ENCODE measurements around the gene CDKN2A.

Gene CDKN2A

DNA sequence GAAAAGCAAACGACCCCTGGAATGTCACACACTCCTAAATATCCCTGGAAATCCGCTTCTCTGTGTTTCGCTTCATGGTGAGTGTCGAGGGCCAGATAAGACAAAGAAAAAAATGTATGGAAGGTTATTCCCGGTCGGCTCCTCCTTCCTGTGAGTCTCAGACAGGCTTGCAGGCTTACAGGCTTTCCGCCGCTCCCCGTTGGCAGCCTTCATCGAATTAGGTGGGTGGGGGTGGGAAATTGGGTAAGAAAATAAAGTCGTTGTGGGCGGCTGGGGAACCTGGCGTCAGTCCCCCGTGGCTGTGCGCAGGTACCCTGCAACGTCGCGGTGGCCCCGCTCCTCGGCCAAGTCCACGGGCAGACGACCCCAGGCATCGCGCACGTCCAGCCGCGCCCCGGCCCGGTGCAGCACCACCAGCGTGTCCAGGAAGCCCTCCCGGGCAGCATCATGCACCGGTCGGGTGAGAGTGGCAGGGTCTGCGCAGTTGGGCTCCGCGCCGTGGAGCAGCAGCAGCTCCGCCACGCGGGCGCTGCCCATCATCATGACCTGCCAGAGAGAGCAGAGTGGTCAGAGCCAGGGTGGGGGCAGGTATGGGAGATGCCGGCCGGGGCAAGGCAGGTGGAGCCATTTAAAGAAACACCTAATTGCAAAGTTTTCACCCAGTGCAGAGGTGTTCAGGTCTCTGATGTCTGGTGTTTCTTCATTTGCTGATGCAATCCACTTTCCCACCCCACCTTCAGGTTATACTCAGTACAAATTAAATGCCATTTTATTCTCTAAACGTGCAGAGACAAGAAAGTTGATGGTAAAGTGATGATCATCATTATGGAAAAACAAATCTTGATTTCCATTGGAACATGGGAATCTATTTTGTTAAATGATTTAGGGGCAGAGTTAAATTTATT is 11.8 kb upstream of the CDKN2A start:
- no peak for DNase-seq

GRCh38 chr9:22005021-22005701 is 11.0 kb upstream of the CDKN2A start:
- no peak for DNase-seq

GRCh38 chr9:22002038-22002437 is 7.8 kb upstream of the CDKN2A start:
- DNase-seq, result no peak

GRCh38 chr9:21998026-21998425 is 3.8 kb upstream of the CDKN2A start:
- DNase-seq, result no peak

- no peak for DNase-seq
Measured at GRCh38 chr9:21997480-21997879, 3.3 kb upstream of the CDKN2A start.

DNA sequence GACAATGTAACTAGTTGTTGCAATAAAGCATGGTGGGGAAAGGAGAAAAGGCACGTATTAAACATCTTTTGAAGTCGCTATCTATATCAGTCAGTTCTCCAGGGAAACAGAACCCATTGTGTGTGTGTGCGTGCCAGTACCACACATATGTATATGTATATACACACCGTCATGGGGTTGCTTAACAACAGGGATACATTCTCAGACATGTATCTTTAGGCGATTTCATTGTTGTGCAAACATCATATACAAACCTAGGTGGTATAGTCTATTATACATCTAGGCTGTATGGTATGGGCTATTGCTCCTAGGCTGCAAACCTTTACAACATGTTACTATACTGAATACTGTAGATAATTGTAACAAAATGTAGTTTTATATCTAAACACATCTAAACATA is 2.7 kb upstream of the CDKN2A start:
- DNase-seq, result no peak

- DNase-seq, result peak; percentile 47
Measured at GRCh38 chr9:21996438-21996837, 2.2 kb upstream of the CDKN2A start.

GRCh38 chr9:21995666-21996398 is 1.6 kb upstream of the CDKN2A start:
- DNase-seq, result peak; percentile 55

DNA sequence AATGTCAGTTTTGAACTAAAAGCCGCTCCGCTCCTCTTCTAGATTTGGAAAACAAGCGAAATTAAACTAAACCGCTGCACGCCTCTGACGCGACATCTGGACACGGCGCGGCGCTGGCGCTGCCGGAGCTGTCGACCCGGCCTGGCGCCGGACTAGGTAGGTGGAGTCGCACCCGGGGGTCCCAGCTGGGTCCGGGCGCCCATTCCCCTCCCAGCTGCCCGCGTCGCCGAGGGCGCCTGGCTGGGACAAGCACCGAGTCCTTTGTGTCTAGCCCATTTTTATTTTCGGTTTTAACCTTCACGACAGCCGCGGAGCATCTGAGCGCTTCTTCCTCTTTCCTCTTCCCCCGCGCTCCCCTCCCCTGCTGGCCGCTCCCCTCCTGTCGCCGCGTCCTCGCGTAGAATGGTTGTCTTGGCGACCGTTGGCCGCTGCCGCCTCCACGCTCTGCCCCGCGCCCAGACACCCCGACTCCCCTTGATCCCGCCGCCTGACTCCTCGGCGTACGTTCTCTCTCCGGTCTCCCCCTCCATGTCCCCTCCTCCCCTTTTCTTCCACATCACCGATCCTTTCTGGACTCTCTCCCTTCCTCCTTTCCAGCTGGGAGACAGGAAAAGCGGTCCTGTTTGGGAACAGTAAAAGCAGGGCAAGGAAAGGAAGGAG is 944 bp upstream of the CDKN2A start:
- peak; percentile 77 for DNase-seq

GRCh38 chr9:21994556-21995005 is 389 bp upstream of the CDKN2A start, which contains the start of gene CDKN2B-AS1:
TSS of gene CDKN2B-AS1 (plus strand) at chr9:21994791.
- peak; percentile 91 for DNase-seq

DNA sequence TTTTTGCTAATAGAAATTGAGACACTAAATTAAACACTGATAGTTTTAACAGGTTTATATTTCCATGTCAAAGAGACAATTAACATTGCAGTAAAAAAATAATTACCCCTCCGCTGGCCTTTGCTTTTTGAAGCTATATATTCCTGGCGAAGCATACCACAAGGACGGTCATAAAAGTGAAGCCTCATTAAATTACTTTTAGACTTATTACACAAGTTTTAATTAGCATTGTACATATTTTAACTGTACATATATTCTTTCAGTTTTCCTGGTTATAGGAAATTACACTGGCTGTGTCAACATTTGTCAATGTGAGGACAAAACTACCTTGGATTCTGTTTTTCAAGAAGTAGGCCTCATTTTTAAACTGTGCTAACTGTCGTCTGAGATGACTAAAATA is 1.2 kb downstream of the CDKN2A start:
- no peak for DNase-seq

DNA sequence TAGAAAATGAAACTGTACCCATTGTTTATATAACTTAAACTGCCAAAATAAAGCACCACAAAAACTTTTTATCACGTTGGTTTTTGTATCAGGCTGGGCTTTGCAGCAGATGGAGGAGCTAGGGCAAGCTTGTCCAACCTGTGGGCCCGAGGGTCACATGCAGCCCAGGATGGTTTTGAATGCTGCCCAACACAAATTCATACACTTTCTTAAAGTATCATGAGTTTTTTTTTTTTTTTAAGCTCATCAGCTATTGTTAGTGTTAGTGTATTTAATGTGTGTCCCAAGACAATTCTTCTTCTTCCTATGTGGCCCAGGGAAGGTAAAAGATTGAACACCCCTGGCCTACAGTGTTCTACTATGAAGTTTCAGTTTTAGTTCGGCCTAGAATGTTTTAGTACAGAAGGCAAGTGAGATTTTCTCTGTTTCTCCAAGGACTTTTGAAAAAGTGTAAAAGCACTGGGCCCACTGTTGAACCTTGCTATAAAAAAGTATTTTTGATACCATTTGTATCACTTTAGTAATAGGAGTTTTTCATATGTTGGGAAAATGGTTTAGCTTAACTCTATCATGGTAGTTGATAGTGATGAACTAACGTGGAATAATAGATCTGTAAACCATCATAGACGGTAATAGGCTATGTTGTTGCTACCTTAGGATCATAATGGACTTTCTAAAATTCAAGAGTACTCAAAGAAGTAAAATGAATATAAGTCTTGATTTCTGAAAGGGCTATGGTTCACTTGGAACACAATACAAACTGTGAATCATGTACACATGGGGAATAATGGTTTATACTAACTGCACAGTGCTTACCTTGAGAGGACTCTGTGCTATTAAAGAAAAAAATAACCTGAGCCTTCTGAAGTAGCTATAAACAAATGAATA is 2.9 kb downstream of the CDKN2A start:
- no peak for DNase-seq

GRCh38 chr9:21989440-21990189 is 4.6 kb downstream of the CDKN2A start:
- DNase-seq, result no peak

- DNase-seq, result no peak
Measured at GRCh38 chr9:21988056-21988990, 5.9 kb downstream of the CDKN2A start.

DNA sequence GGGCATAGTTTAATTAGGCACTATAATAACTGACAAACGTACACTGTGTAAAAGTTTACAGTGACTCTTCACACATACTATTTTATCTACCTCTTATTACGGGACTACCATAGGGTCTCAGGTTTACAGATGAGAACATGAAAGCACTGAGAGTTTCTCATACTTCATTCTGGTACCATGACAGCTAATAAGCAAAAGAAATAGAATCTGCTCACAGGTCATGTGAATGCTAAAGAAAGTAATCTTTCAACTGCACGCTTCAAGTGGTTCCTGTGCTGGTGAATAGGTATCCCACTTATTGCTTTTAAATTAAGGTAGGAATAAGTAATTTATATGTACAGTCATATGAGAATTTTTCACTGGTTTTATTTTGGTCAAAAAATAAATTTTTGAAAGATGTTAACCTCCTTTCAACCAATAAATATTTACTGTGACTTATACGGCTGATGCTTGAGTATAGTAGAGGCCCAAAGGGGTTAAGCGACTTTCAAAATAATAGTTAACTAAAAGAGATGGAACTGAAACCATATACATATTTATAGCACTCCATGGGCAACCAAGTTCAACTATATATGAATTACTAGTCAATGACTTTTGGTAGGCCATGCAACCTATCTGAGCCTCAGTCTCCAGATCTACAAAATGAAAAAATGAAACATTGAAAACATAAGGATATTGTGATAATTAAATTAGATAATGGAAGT is 8.1 kb downstream of the CDKN2A start:
- no peak for DNase-seq

DNA sequence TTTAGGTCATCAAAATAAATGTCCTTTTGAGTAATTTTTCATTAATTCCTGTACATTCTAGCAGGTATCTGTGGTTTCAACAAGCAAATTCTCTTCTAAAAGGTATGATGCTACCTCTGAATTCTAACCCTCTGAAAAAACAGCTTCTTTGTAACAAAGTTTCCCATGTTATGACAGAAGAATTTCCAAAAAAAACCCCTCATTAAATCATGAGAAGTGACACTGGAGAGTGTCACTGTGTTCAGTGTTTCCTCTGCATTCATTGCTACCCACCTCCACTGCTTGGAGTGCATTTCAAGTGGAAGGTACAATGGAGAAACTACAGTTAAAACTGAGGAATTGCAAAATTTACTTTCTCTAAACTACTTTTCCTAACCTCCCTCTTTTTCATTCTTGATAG is 10.1 kb downstream of the CDKN2A start:
- no peak for DNase-seq

GRCh38 chr9:21983561-21983935 is 10.6 kb downstream of the CDKN2A start:
- DNase-seq, result no peak

DNA sequence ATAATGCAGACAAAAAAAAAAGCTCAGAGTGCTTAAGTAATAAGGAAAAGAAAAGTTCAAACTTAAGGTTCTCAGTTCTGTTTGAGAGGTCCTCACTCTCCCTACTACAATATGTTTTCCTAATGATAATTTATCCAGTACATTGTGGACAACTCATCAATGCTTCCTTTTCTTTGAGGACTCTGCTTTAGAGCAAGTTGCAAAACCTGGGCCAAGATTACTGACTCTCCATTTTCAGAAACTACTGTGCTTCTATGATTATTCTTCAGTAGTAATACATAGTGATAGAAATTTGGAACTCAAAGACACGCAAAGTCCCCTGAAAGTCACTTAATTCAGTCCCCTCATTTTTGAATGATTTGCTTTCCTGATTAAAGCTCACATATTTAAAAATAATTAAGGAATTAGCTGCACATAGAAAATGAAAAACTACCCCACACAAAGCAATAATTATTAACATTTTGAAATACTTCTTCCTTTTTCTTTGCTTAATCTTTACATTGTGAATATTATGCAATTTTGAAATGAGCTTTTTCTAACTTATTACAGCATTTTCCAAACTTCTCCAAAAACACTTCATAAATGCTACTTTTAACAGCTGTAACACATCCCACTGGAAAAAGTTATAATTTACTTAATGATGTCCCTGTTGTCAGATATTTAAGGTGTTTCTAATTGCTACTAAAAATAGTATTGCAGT is 11.2 kb downstream of the CDKN2A start:
- no peak for DNase-seq

DNA sequence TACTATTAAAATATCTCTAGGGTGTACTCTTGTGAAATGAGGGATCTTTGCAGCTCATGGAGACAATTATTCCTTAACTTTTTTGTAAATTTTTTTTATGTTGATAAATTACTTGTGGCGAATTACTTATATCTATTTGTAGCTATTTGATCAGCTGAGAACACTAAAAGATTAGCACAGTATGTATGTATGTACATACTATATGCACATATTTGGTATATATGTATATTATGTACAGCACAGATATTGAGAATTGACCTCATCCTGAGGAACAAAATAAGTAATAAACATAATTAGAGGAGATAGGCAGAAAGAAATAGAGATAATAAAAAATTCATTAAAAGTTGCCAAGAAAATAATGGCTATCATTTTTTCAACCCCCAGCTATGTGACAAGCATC is 11.8 kb downstream of the CDKN2A start:
- DNase-seq, result no peak

All from NCI-H345 (cell line).